ENCODE measurements around the gene P4HA1. TPM values are rescaled to one million over a fixed set of nuclear protein-coding genes. Genes with fewer than 3 reads are reported as not detected.

Gene P4HA1
- total RNA-seq, 4 donors from 2014 or later = 23.3 to 36.2 (median 30.4) TPM

- no peak overlapping the region for H3K4me3 ChIP-seq
- no peak overlapping the region for H3K27ac ChIP-seq
- H3K36me3 ChIP-seq = peaks cover 0 to 53% of the 10 kb centered on the region in 2 donors
- TF ChIP-seq POLR2A (IDR thresholded peaks at IDR 0.05) (no peak), CTCF (IDR thresholded peaks at IDR 0.05) (no peak), POLR2AphosphoS5 (IDR thresholded peaks at IDR 0.05) (no peak), EP300 (IDR thresholded peaks at IDR 0.05) (no peak)
- no peaks in the 10 kb centered on the region for H3K9me3 ChIP-seq
- no peaks in the 10 kb centered on the region for H3K27me3 ChIP-seq
- H3K4me1 ChIP-seq = peaks cover 0 to 21% (median 3%) of the 10 kb centered on the region in 3 donors
- no peak for ATAC-seq
These were observed 23.0 kb downstream of the P4HA1 start for GRCh38 chr10:73073627-73074026.

GRCh38 chr10:73065441-73065840, 31.2 kb downstream of the P4HA1 start:
- no peaks in the 10 kb centered on the region for H3K27me3 ChIP-seq
- ATAC-seq = no peak
- H3K36me3 ChIP-seq = peaks cover 0 to 74% of the 10 kb centered on the region in 2 donors
- no peaks in the 10 kb centered on the region for H3K4me1 ChIP-seq
- no peak for TF ChIP-seq POLR2A (IDR thresholded peaks at IDR 0.05)
- no peak for TF ChIP-seq EP300 (IDR thresholded peaks at IDR 0.05)
- no peak for TF ChIP-seq CTCF (IDR thresholded peaks at IDR 0.05)
- no peak for TF ChIP-seq POLR2AphosphoS5 (IDR thresholded peaks at IDR 0.05)
- H3K4me3 ChIP-seq = no peak overlapping the region
- H3K27ac ChIP-seq = no peak overlapping the region
- WGBS, 2 donors (ENCODE audit: low coverage in 1 of 2) = 71 to 100% methylated on average over 1 of the region's 1 CpG
- no peaks in the 10 kb centered on the region for H3K9me3 ChIP-seq

GRCh38 chr10:73061743-73062142, 34.9 kb downstream of the P4HA1 start:
- no peak overlapping the region for H3K27ac ChIP-seq
- ATAC-seq = no peak
- H3K27me3 ChIP-seq = no peaks in the 10 kb centered on the region
- TF ChIP-seq EP300 (IDR thresholded peaks at IDR 0.05) = no peak
- TF ChIP-seq POLR2A (IDR thresholded peaks at IDR 0.05) = no peak
- TF ChIP-seq CTCF (IDR thresholded peaks at IDR 0.05) = no peak
- TF ChIP-seq POLR2AphosphoS5 (IDR thresholded peaks at IDR 0.05) = no peak
- no peaks in the 10 kb centered on the region for H3K4me1 ChIP-seq
- H3K4me3 ChIP-seq = no peak overlapping the region
- peaks cover 0 to 63% of the 10 kb centered on the region in 2 donors for H3K36me3 ChIP-seq
- 86% methylated on average over 1 of the region's 1 CpG; no CpG with 5 or more reads in 1 of the 2 donors for WGBS, 2 donors (ENCODE audit: low coverage in 1 of 2)
- no peaks in the 10 kb centered on the region for H3K9me3 ChIP-seq

- TF ChIP-seq CTCF (IDR thresholded peaks at IDR 0.05) (peak in 3 of 4 experiments; percentile 32 to 37 (median 37)), POLR2AphosphoS5 (IDR thresholded peaks at IDR 0.05) (no peak)
- no peak overlapping the region for H3K4me3 ChIP-seq
- H3K36me3 ChIP-seq = peaks cover 0 to 61% of the 10 kb centered on the region in 2 donors
- no peak for ATAC-seq
- H3K4me1 ChIP-seq = no peaks in the 10 kb centered on the region
- H3K27ac ChIP-seq = no peak overlapping the region
- H3K27me3 ChIP-seq = no peaks in the 10 kb centered on the region
- WGBS, 2 donors (ENCODE audit: low coverage in 1 of 2) = 43 to 47% methylated on average over 5 of the region's 5 CpGs
- no peaks in the 10 kb centered on the region for H3K9me3 ChIP-seq
These were observed 35.7 kb downstream of the P4HA1 start for GRCh38 chr10:73060738-73061635.

- Histone ChIP-seq H3K27me3 (no peaks in the 10 kb centered on the region), H3K9me3 (no peaks in the 10 kb centered on the region), H3K27ac (no peak overlapping the region), H3K36me3 (peaks cover 0 to 65% of the 10 kb centered on the region in 2 donors), H3K4me1 (no peaks in the 10 kb centered on the region), H3K4me3 (no peak overlapping the region)
- 90% methylated on average over 1 of the region's 1 CpG; no CpG with 5 or more reads in 1 of the 2 donors for WGBS, 2 donors (ENCODE audit: low coverage in 1 of 2)
- no peak for TF ChIP-seq EP300 (IDR thresholded peaks at IDR 0.05)
- ATAC-seq = no peak
These were observed 36.5 kb downstream of the P4HA1 start for GRCh38 chr10:73060173-73060572.
